Middle frontal gyrus (tissue), 1 donor: Measurements from ENCODE around the gene ASB13.
"Not testable (repeated sequence)": the region's sequence is repeated elsewhere in the genome, so short reads cannot be mapped to it uniquely, and the experiment has no call there.

Experiments used
- DNase-seq: peaks from one replicate; pipeline ENCODE4 v3.0.0-alpha.2; 2015; ENCODE audit warnings: low spot score; ENCODE audit errors: extremely low spot score

The ASB13 gene

GRCh38 chr10:5625992-5626777 is 40.2 kb downstream of the ASB13 start:
- DNase-seq = no peak

GRCh38 chr10:5624701-5625100 is 41.7 kb downstream of the ASB13 start:
- DNase-seq = no peak

- DNase-seq = peak; percentile 63
Observed at GRCh38 chr10:5623081-5623748, 43.2 kb downstream of the ASB13 start.

- DNase-seq = no peak
Observed at GRCh38 chr10:5622186-5622960, 44.0 kb downstream of the ASB13 start.

GRCh38 chr10:5621371-5621770 is 45.0 kb downstream of the ASB13 start:
- not testable (repeated sequence) for DNase-seq

GRCh38 chr10:5620966-5621365 is 45.4 kb downstream of the ASB13 start:
- no peak for DNase-seq

GRCh38 chr10:5620223-5620721 is 46.1 kb downstream of the ASB13 start:
- no peak for DNase-seq

GRCh38 chr10:5619362-5620211 is 46.8 kb downstream of the ASB13 start:
- DNase-seq = no peak

- no peak for DNase-seq
Observed at GRCh38 chr10:5618829-5619228, 47.6 kb downstream of the ASB13 start.

- DNase-seq = no peak
Observed at GRCh38 chr10:5618042-5618441, 48.4 kb downstream of the ASB13 start.

GRCh38 chr10:5617521-5617920 is 48.9 kb downstream of the ASB13 start:
- DNase-seq = no peak

- DNase-seq = no peak
Observed at GRCh38 chr10:5616836-5617235, 49.6 kb downstream of the ASB13 start.

GRCh38 chr10:5616046-5616445 is 50.3 kb downstream of the ASB13 start:
- no peak for DNase-seq

GRCh38 chr10:5615316-5615715 is 51.1 kb downstream of the ASB13 start:
- peak; percentile 26 for DNase-seq

GRCh38 chr10:5614155-5614721 is 52.2 kb downstream of the ASB13 start:
- no peak for DNase-seq

- no peak for DNase-seq
Observed at GRCh38 chr10:5613481-5614154, 52.8 kb downstream of the ASB13 start.

- no peak for DNase-seq
Observed at GRCh38 chr10:5611899-5612680, 54.3 kb downstream of the ASB13 start.

- DNase-seq = no peak
Observed at GRCh38 chr10:5609952-5610616, 56.3 kb downstream of the ASB13 start.
